Activated naive CD4-positive, alpha-beta T cell treated with anti-CD3 and anti-CD28 coated beads for 36 hours (primary cell): ENCODE results near the gene CREG1. TPM values are rescaled to one million over a fixed set of nuclear protein-coding genes. Genes with fewer than 3 reads are reported as not detected.

Experiments
- CTCF ChIA-PET: fragments of 350-600 bp; sonication (Branson Sonifier 250); formaldehyde crosslinking; loops from one replicate; lab custom pipeline; 2021; ENCODE audit warnings: antibody characterized with exemption; lab: Charles Lee
- DNase-seq: peaks from one replicate; pipeline ENCODE4 v3.0.0-alpha.2; 2020
- H3K27ac Mint-ChIP-seq: one replicate; pipeline ENCODE4 v1.8.0; 2021; ENCODE audit warnings: mild to moderate bottlenecking, mixed read lengths
- H3K27me3 Mint-ChIP-seq: one replicate; pipeline ENCODE4 v1.8.0; 2021; ENCODE audit warnings: low read depth, mixed read lengths
- H3K36me3 Mint-ChIP-seq: one replicate; pipeline ENCODE4 v1.8.0; 2021; ENCODE audit warnings: low read depth, mixed read lengths
- H3K4me1 Mint-ChIP-seq: one replicate; pipeline ENCODE4 v1.8.0; 2021; ENCODE audit warnings: low read depth, mixed read lengths
- H3K4me3 Mint-ChIP-seq: one replicate; pipeline ENCODE4 v1.8.0; 2021; ENCODE audit warnings: mild to moderate bottlenecking, moderate library complexity, mixed read lengths
- H3K9me3 Mint-ChIP-seq: one replicate; pipeline ENCODE4 v1.8.0; 2021; ENCODE audit warnings: mixed read lengths
- intact Hi-C: fragments of 100-400 bp; cut with micrococcal nuclease; formaldehyde crosslinking; loops from one replicate; pipeline ENCODE4 v1.15.1; 2023
- total RNA-seq, 2 experiments: library from RNA; stranded (reverse); gene quantifications; one replicate each; pipeline ENCODE4 v1.2.3, GENCODE V29; 2021

Gene CREG1
- total RNA-seq, 2 experiments from 2014 or later: 9.6 to 10.7 TPM

DNA sequence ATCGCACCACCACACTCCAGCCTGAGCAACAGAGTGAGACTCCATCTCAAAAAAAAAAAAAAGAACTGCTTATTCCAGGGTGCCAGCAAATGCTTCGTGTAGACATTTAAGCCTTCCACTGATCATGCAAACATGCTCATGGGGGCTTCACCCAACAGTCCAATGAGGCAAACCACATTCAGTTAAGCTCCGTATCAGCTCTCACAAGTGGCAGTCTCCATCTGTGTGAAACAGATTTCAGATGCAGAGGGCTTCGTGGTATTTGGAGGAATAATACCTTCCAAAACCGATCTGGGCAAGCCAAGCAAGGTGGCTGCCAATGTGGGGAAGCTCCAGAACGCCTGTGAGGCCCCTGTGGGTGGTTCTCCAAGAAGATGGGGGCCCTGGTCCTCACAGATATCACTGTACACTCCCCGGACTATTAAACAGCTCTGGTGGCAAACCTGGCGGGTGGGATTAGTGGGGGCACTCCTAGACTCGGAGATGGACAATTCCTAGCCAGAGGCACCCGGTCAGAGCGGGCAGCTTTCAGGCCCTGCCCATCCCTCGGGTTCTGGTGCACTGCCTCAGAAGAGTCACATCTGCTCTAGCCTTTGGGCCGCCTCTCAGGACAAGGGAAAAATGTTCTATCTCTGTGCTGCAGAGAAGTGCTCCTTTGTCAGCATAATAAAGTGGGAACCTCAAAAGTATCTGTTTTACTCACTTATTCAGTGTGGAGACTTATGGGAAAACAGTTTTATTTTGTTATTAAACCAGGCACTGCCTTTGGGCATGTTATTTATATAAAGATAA lies 10.2 kb downstream of the CREG1 start:
- intact Hi-C loops: no loop called here
- H3K9me3 Mint-ChIP-seq: no peaks in the 10 kb centered on the region
- no peak overlapping the region for H3K4me3 Mint-ChIP-seq
- no peak for DNase-seq
- no peaks in the 10 kb centered on the region for H3K27me3 Mint-ChIP-seq
- H3K36me3 Mint-ChIP-seq: peaks cover 9% of the 10 kb centered on the region
- no peak overlapping the region for H3K27ac Mint-ChIP-seq
- CTCF ChIA-PET: interaction anchor here (0.7 to 1.4 kb wide), 4 partner anchors 9 to 208 kb away, joined by 3 to 4 read pairs (median 3); no protein-coding TSS in a partner anchor
- peaks cover 34% of the 10 kb centered on the region for H3K4me1 Mint-ChIP-seq

GRCh38 chr1:167542109-167543032 lies 11.2 kb downstream of the CREG1 start:
- CTCF ChIA-PET: interaction anchor here (0.5 to 3.3 kb wide), 20 partner anchors 7 to 714 kb away, joined by 3 to 33 read pairs (median 4); partner anchors contain the start of genes CD247 and CREG1
- Mint-ChIP-seq H3K4me3 (no peak overlapping the region), H3K9me3 (no peaks in the 10 kb centered on the region), H3K27ac (no peak overlapping the region), H3K27me3 (no peaks in the 10 kb centered on the region), H3K4me1 (peaks cover 34% of the 10 kb centered on the region), H3K36me3 (peaks cover 9% of the 10 kb centered on the region)
- no peak for DNase-seq
- intact Hi-C loops: no loop called here

GRCh38 chr1:167541610-167542009 lies 12.0 kb downstream of the CREG1 start:
- intact Hi-C loops: no loop called here
- peaks cover 34% of the 10 kb centered on the region for H3K4me1 Mint-ChIP-seq
- CTCF ChIA-PET: interaction anchor here (0.6 to 3.3 kb wide), 21 partner anchors 8 to 714 kb away, joined by 3 to 33 read pairs (median 6); partner anchors contain the start of genes CD247, CREG1 and POU2F1
- H3K9me3 Mint-ChIP-seq: no peaks in the 10 kb centered on the region
- no peak overlapping the region for H3K27ac Mint-ChIP-seq
- no peak for DNase-seq
- H3K36me3 Mint-ChIP-seq: peaks cover 4% of the 10 kb centered on the region
- no peaks in the 10 kb centered on the region for H3K27me3 Mint-ChIP-seq
- H3K4me3 Mint-ChIP-seq: no peak overlapping the region

DNA sequence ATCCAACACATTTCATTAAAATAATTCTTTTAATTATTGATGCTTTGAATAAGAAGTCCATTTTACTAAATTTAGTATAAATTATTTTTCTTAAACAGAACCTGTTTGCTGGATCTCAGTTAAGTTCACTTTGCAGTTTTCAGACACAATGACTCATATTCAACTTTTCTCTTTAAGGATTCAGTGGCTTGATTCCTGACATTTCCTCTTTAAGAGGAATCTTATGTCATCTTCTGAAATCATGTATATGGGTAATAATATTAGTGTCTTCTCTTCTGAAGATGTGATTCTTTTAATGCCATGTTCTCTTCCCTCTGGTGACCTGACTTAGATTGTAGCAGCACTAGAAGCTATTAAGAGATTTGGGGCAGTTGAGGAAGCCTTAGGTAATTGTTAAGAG lies 12.6 kb downstream of the CREG1 start:
- H3K9me3 Mint-ChIP-seq: no peaks in the 10 kb centered on the region
- H3K27me3 Mint-ChIP-seq: no peaks in the 10 kb centered on the region
- peaks cover 4% of the 10 kb centered on the region for H3K36me3 Mint-ChIP-seq
- H3K4me3 Mint-ChIP-seq: no peak overlapping the region
- intact Hi-C loops: no loop called here
- CTCF ChIA-PET: interaction anchor here (0.6 to 3.3 kb wide), 38 partner anchors 9 to 481 kb away, joined by 3 to 33 read pairs (median 4); partner anchors contain the start of genes CD247, CREG1 and POU2F1
- H3K4me1 Mint-ChIP-seq: peaks cover 34% of the 10 kb centered on the region
- no peak for DNase-seq
- H3K27ac Mint-ChIP-seq: no peak overlapping the region

DNA sequence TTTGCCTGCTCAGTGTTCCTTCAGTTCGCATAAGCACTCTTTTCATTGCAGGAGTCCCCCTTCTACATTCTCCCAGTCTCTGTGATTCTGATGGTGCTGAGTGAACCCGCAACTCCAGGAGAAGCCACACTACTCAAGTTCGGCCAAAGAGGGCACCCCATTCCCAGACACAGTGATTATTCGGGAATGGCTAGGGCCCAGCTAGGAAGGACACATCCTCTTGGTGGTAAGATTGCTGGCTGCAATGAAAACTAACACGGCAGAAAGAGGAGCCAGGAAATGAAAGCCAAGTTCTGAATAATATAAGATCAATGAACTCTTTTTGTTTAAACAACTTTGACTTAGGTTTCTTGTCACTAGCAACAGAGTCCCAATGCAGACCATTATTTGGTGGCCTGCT lies 14.9 kb downstream of the CREG1 start:
- CTCF ChIA-PET: interaction anchor here (0.8 to 2.5 kb wide), 2 partner anchors 139 to 272 kb away, joined by 3 to 7 read pairs; no protein-coding TSS in a partner anchor
- Mint-ChIP-seq H3K27ac (no peak overlapping the region), H3K9me3 (no peaks in the 10 kb centered on the region), H3K36me3 (no peaks in the 10 kb centered on the region), H3K27me3 (no peaks in the 10 kb centered on the region), H3K4me1 (peaks cover 30% of the 10 kb centered on the region), H3K4me3 (no peak overlapping the region)
- intact Hi-C loops: no loop called here
- no peak for DNase-seq

DNA sequence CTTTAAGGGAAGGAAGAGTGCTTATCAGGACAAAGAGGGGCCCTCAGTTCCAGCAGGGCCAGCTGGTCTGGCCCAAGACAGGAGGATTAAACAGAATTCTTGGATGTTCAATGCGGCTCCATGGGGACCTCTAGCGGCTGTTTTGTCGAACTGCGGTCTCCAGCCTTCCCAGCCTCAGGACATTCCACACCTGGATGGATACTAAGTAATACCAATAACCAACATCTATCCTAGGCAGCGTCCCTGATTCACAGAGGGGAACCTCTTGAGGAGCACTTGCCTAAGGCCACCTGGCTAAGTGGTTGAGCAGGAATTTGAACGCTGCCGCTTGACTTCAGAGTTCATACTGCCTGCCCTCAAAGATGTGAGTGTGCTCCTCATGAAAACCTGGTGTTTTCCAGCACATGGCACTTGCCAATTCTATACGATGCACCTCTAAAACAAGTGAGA lies 19.7 kb downstream of the CREG1 start:
- Mint-ChIP-seq H3K4me1 (peaks cover 4% of the 10 kb centered on the region), H3K4me3 (no peak overlapping the region), H3K27me3 (peaks cover 2% of the 10 kb centered on the region), H3K27ac (no peak overlapping the region), H3K9me3 (no peaks in the 10 kb centered on the region), H3K36me3 (no peaks in the 10 kb centered on the region)
- peak; percentile 78 for DNase-seq
- intact Hi-C loops: loop anchor here (1.0 to 2.0 kb wide), 5 partner anchors 92 to 468 kb away; no protein-coding TSS in a partner anchor
- CTCF ChIA-PET: interaction anchor here (0.6 to 5.3 kb wide), 75 partner anchors 8 to 656 kb away, joined by 3 to 74 read pairs (median 4); partner anchors contain the start of genes CD247, CREG1 and POU2F1

DNA sequence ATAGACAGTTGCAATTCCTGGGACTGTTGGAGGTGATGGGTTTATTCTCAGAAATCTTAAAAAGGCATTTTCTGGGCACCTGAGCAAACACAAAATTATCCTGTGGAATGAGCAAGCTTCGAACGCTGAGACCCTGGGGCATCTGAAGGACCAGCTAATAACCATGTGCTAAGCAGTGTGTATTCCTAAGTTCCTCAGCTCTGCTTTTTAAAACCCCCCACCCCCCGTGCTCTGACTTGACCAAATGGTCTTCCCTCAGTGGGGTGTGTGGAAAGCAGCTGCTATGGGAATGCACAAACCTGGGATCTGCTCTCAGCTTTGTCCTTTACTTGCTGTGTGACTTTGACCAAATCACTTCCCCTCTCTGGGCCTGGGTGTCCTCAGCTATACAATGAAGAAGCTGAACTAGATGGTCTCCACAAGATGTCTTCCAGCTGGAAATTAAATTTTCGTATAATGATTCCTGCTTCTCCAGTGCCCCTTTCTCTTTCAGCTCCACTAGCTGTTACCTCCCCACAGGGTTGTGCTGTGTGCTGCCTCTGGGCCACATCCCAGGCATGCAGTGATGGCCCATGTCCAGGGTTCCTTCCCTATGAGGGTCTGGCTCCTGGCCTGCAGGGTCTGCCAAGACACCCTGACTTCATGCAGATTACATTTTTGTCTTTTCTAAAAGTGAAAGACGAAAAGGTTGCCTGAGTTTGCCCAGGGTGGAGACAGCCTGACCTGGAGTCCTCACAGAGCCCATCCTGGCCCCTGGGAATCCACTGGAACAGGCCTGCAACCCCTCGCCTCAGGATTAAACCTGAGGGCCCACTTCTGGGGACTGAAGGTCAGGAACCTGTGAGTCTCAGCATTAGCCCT lies 20.4 kb downstream of the CREG1 start:
- Mint-ChIP-seq H3K27me3 (peaks cover 2% of the 10 kb centered on the region), H3K4me3 (no peak overlapping the region), H3K36me3 (no peaks in the 10 kb centered on the region), H3K9me3 (no peaks in the 10 kb centered on the region), H3K4me1 (no peaks in the 10 kb centered on the region), H3K27ac (no peak overlapping the region)
- CTCF ChIA-PET: interaction anchor here (0.6 to 5.3 kb wide), 60 partner anchors 7 to 1152 kb away, joined by 3 to 74 read pairs (median 4); partner anchors contain the start of genes CD247 and CREG1
- no peak for DNase-seq
- intact Hi-C loops: loop anchor here (1.0 to 2.0 kb wide), 5 partner anchors 91 to 467 kb away; no protein-coding TSS in a partner anchor

GRCh38 chr1:167532375-167532774 lies 21.2 kb downstream of the CREG1 start:
- CTCF ChIA-PET: interaction anchor here (1.1 to 5.3 kb wide), 26 partner anchors 8 to 473 kb away, joined by 3 to 74 read pairs (median 10); partner anchors contain the start of genes CD247 and CREG1
- H3K27me3 Mint-ChIP-seq: peaks cover 2% of the 10 kb centered on the region
- no peak overlapping the region for H3K4me3 Mint-ChIP-seq
- H3K9me3 Mint-ChIP-seq: no peaks in the 10 kb centered on the region
- DNase-seq: no peak
- intact Hi-C loops: loop anchor here (2.0 kb wide), 1 partner anchor 310 kb away; no protein-coding TSS in a partner anchor
- H3K27ac Mint-ChIP-seq: no peak overlapping the region
- no peaks in the 10 kb centered on the region for H3K36me3 Mint-ChIP-seq
- peaks cover 3% of the 10 kb centered on the region for H3K4me1 Mint-ChIP-seq

GRCh38 chr1:167529829-167530474 lies 23.6 kb downstream of the CREG1 start:
- Mint-ChIP-seq H3K27me3 (peaks cover 2% of the 10 kb centered on the region), H3K4me1 (peaks cover 5% of the 10 kb centered on the region), H3K36me3 (no peaks in the 10 kb centered on the region), H3K9me3 (no peaks in the 10 kb centered on the region), H3K27ac (no peak overlapping the region), H3K4me3 (no peak overlapping the region)
- intact Hi-C loops: no loop called here
- CTCF ChIA-PET: interaction anchor here (0.7 to 5.2 kb wide), 8 partner anchors 11 to 470 kb away, joined by 3 to 33 read pairs (median 4); partner anchors contain the start of gene CD247
- DNase-seq: no peak

DNA sequence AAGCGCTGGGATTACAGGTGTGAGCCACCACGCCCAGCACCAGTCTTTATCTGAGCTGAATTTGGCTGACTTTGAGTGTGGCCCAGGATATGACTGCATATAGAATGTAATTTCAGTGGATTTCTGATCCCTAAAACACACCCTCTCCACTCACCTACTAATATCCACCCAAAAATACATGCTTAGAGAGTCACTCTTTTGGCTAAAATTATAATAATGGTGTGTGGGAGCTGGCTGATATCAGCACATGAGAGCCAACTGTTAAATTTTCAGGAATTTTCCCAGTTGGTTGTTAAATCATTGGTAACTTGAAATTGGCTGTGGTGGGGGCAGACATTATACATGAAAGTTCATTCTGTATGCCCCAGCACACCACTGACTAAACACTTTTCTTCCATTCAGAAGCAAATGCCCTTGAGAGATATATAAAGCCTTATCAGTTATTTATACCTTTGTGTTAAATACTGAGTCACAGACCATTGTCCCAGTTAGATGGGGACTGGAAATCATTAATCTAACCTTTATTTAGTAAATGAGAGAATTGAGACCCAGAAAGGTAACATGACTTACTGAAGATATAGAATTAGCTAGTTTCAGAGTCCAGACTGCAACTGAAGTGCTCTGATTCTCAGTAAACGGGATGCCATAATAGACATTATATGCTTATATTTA lies 25.4 kb downstream of the CREG1 start:
- Mint-ChIP-seq H3K27ac (no peak overlapping the region), H3K27me3 (peaks cover 2% of the 10 kb centered on the region), H3K4me1 (peaks cover 5% of the 10 kb centered on the region), H3K4me3 (no peak overlapping the region), H3K9me3 (no peaks in the 10 kb centered on the region), H3K36me3 (no peaks in the 10 kb centered on the region)
- intact Hi-C loops: loop anchor here (1.0 kb wide), 1 partner anchor 9 kb away; no protein-coding TSS in a partner anchor
- no peak for DNase-seq
- CTCF ChIA-PET: interaction anchor here (0.6 to 5.2 kb wide), 10 partner anchors 9 to 469 kb away, joined by 3 to 33 read pairs (median 3); partner anchors contain the start of genes CD247 and POU2F1
